ENCODE data around the gene CDSN. TPM values are rescaled to one million over a fixed set of nuclear protein-coding genes. Genes with fewer than 3 reads are reported as not detected.

CDSN gene
- polyA plus RNA-seq, 1 experiment = not detected

DNA sequence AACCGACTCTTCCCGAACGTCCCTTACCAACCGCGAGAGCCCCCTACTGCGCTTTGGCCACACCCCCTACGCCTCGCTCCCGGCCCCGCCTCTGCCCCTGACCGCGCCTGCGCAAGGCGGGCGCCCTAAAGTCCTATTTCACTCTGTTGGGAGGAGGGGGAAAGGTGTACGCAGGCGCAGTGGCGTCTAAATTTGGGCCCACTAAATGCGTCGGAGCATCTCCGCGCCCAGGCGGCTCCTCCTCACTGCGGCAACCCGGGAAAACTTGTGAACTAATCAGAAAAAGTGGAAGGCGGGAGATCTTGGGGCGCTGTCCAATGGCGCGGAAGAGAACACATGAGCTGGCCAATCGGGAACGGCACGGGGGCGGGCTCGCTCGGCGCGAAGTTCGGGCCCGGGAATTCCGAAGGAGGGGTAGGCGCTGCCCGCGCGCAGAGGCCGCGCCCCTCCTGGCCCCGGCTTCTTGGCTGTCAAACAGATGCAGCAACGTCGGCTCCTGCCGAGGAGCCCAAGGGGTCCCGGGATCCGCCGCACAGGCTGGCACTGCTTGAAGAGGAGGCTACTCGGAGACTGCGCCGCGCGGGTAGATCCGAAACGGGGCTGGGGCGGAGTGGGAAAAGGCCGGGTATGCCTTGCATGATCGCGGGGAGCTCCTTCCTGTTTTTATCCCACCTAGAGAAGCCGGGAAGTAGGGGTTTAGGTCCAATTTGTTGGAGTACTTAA is 38.1 kb upstream of the CDSN start, which contains the start of gene TCF19:
Gene TCF19 (plus strand): TSS at position 450 of the 723 bp plus-strand sequence. CDS start 881 bp downstream, outside the sequence.
- CTCF ChIA-PET = interaction anchor here (1.0 to 3.2 kb wide), 7 partner anchors 20 to 208 kb away, joined by 3 to 12 read pairs (median 4); partner anchors contain the start of gene PSORS1C2
- TF ChIP-seq, protein P1, sequence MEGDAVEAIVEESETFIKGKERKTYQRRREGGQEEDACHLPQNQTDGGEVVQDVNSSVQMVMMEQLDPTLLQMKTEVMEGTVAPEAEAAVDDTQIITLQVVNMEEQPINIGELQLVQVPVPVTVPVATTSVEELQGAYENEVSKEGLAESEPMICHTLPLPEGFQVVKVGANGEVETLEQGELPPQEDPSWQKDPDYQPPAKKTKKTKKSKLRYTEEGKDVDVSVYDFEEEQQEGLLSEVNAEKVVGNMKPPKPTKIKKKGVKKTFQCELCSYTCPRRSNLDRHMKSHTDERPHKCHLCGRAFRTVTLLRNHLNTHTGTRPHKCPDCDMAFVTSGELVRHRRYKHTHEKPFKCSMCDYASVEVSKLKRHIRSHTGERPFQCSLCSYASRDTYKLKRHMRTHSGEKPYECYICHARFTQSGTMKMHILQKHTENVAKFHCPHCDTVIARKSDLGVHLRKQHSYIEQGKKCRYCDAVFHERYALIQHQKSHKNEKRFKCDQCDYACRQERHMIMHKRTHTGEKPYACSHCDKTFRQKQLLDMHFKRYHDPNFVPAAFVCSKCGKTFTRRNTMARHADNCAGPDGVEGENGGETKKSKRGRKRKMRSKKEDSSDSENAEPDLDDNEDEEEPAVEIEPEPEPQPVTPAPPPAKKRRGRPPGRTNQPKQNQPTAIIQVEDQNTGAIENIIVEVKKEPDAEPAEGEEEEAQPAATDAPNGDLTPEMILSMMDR (IDR thresholded peaks at IDR 0.05; ENCODE audit: low read depth, low read length) = no peak
- no peaks in the 10 kb centered on the region for H3K27me3 ChIP-seq (ENCODE audit: control insufficient read depth, insufficient read depth, low read length)
- DNase-seq (ENCODE audit: low read depth, low spot score) = peak; percentile 98
- POLR2A ChIA-PET = interaction anchor here (0.6 to 1.5 kb wide), 4 partner anchors 19 to 532 kb away, joined by 3 to 4 read pairs (median 4); partner anchors contain the start of gene PSORS1C2
- peak within 1 kb of the TSS; percentile 82 for H3K4me3 ChIP-seq (ENCODE audit: low read depth, low read length)
- no peaks in the 10 kb centered on the region for H3K9me3 ChIP-seq (ENCODE audit: control insufficient read depth, insufficient read depth, low read length)
- H3K27ac ChIP-seq (ENCODE audit: low read depth, low read length) = peak within 1 kb of the TSS; percentile 47

GRCh38 chr6:31157513-31158139 is 37.4 kb upstream of the CDSN start, which contains the start of gene CCHCR1:
Gene CCHCR1 (minus strand): TSS chr6:31157802. CDS start chr6:31157600, 202 bp downstream.
- POLR2A ChIA-PET = interaction anchor here (1.0 kb wide), 1 partner anchor 19 kb away, joined by 4 read pairs; the partner anchor contains the start of gene PSORS1C2
- Histone ChIP-seq H3K9me3 (ENCODE audit: control insufficient read depth, insufficient read depth, low read length) (no peaks in the 10 kb centered on the region), H3K27ac (ENCODE audit: low read depth, low read length) (peak within 1 kb of the TSS; percentile 47), H3K4me3 (ENCODE audit: low read depth, low read length) (peak within 1 kb of the TSS; percentile 82), H3K27me3 (ENCODE audit: control insufficient read depth, insufficient read depth, low read length) (no peaks in the 10 kb centered on the region)
- DNase-seq (ENCODE audit: low read depth, low spot score) = no peak
- CTCF ChIA-PET = interaction anchor here (0.6 to 3.2 kb wide), 4 partner anchors 20 to 209 kb away, joined by 3 to 12 read pairs (median 4); no protein-coding TSS in a partner anchor
- TF ChIP-seq, protein P1 (IDR thresholded peaks at IDR 0.05; ENCODE audit: low read depth, low read length) = no peak

GRCh38 chr6:31156641-31157040 is 36.4 kb upstream of the CDSN start:
- Histone ChIP-seq H3K4me3 (ENCODE audit: low read depth, low read length) (no peak overlapping the region), H3K9me3 (ENCODE audit: control insufficient read depth, insufficient read depth, low read length) (no peaks in the 10 kb centered on the region), H3K27me3 (ENCODE audit: control insufficient read depth, insufficient read depth, low read length) (no peaks in the 10 kb centered on the region), H3K27ac (ENCODE audit: low read depth, low read length) (no peak overlapping the region)
- CTCF ChIA-PET = no interaction called here
- TF ChIP-seq, protein P1 (IDR thresholded peaks at IDR 0.05; ENCODE audit: low read depth, low read length) = no peak
- POLR2A ChIA-PET = no interaction called here
- DNase-seq (ENCODE audit: low read depth, low spot score) = no peak

GRCh38 chr6:31154436-31154835 is 34.2 kb upstream of the CDSN start:
- TF ChIP-seq, protein P1 (IDR thresholded peaks at IDR 0.05; ENCODE audit: low read depth, low read length) = no peak
- POLR2A ChIA-PET = no interaction called here
- DNase-seq (ENCODE audit: low read depth, low spot score) = no peak
- CTCF ChIA-PET = interaction anchor here (1.6 kb wide), 1 partner anchor 42 kb away, joined by 4 read pairs; no protein-coding TSS in a partner anchor
- no peak overlapping the region for H3K4me3 ChIP-seq (ENCODE audit: low read depth, low read length)
- H3K27ac ChIP-seq (ENCODE audit: low read depth, low read length) = no peak overlapping the region
- no peaks in the 10 kb centered on the region for H3K27me3 ChIP-seq (ENCODE audit: control insufficient read depth, insufficient read depth, low read length)
- no peaks in the 10 kb centered on the region for H3K9me3 ChIP-seq (ENCODE audit: control insufficient read depth, insufficient read depth, low read length)

Data from AG04450 (cell line).